AG09309 (cell line): Measurements from ENCODE around the gene PLEKHM1.

Experiments used
- DNase-seq: peaks from one replicate; pipeline ENCODE4 v3.0.0-alpha.2; 2010; ENCODE audit warnings: low read depth
- H3K4me3 ChIP-seq: 2 replicates; pipeline ENCODE4 v1.5.1; 2011; ENCODE audit warnings: mild to moderate bottlenecking, low read depth, low read length, moderate library complexity; ENCODE audit not compliant: control insufficient read depth
- TF ChIP-seq, protein P1 (sequence below): IDR thresholded peaks from 2 replicates; pipeline ENCODE4 v1.5.1; 2011; ENCODE audit warnings: mild to moderate bottlenecking, low read depth, low read length, inconsistent platforms; ENCODE audit not compliant: insufficient read depth, control insufficient read depth; ENCODE audit errors: missing control alignments

PLEKHM1 gene

GRCh38 chr17:45438931-45439610 is 51.5 kb downstream of the PLEKHM1 start:
- TF ChIP-seq, protein P1, sequence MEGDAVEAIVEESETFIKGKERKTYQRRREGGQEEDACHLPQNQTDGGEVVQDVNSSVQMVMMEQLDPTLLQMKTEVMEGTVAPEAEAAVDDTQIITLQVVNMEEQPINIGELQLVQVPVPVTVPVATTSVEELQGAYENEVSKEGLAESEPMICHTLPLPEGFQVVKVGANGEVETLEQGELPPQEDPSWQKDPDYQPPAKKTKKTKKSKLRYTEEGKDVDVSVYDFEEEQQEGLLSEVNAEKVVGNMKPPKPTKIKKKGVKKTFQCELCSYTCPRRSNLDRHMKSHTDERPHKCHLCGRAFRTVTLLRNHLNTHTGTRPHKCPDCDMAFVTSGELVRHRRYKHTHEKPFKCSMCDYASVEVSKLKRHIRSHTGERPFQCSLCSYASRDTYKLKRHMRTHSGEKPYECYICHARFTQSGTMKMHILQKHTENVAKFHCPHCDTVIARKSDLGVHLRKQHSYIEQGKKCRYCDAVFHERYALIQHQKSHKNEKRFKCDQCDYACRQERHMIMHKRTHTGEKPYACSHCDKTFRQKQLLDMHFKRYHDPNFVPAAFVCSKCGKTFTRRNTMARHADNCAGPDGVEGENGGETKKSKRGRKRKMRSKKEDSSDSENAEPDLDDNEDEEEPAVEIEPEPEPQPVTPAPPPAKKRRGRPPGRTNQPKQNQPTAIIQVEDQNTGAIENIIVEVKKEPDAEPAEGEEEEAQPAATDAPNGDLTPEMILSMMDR = no peak
- no peak for DNase-seq

GRCh38 chr17:45437465-45438283 is 52.8 kb downstream of the PLEKHM1 start:
- no peak overlapping the region for H3K4me3 ChIP-seq
- no peak for DNase-seq
- TF ChIP-seq, protein P1 = no peak

More at GRCh38 chr17:45438931-45439610, 51.5 kb downstream of the PLEKHM1 start:
- H3K4me3 ChIP-seq = no peak overlapping the region

- H3K4me3 ChIP-seq = no peak overlapping the region
- TF ChIP-seq, protein P1 = no peak
- no peak for DNase-seq
These were observed 53.7 kb downstream of the PLEKHM1 start for GRCh38 chr17:45436625-45437464.

GRCh38 chr17:45436161-45436560 is 54.4 kb downstream of the PLEKHM1 start:
- DNase-seq = no peak
- no peak overlapping the region for H3K4me3 ChIP-seq
- TF ChIP-seq, protein P1 = no peak

GRCh38 chr17:45435481-45435880 is 55.0 kb downstream of the PLEKHM1 start:
- no peak for DNase-seq
- no peak overlapping the region for H3K4me3 ChIP-seq
- TF ChIP-seq, protein P1 = no peak

DNA sequence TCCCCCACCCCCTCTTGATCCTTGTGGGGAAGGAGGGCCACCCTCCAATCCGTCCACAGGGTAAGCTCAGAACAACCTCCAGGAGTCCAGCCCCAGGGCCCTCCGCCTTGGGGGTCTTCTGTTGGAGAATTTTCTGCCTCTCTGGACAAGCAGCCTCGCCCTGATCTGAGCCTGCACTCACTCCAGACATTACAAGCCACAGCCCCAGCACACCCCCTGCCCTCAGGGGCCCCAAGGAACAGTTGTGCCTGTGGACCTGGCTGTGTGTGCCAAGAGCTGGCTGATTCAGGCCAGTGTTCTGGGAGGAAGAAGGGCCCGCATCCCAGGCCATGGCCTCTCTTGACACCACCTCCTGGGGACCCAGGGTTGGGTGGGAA is 57.4 kb downstream of the PLEKHM1 start:
- TF ChIP-seq, protein P1 = no peak
- no peak overlapping the region for H3K4me3 ChIP-seq
- no peak for DNase-seq
